GM21367 (cell line): ENCODE measurements around the gene GFOD2.
"Not testable (repeated sequence)": the region's sequence is repeated elsewhere in the genome, so short reads cannot be mapped to it uniquely, and the experiment has no call there.

Experiments
- ATAC-seq: cut with Tn5 transposase; IDR thresholded peaks from one replicate; pipeline ENCODE4 v1.9.1; 2021; ENCODE audit not compliant: unreplicated experiment

Gene GFOD2

GRCh38 chr16:67707210-67707609, 11.9 kb downstream of the GFOD2 start:
- no peak for ATAC-seq

GRCh38 chr16:67704110-67704509, 15.0 kb downstream of the GFOD2 start:
- no peak for ATAC-seq

GRCh38 chr16:67703626-67704025, 15.5 kb downstream of the GFOD2 start:
- ATAC-seq: no peak

- ATAC-seq: no peak
Measured at GRCh38 chr16:67702130-67702529, 17.0 kb downstream of the GFOD2 start.

- ATAC-seq: no peak
Measured at GRCh38 chr16:67701420-67701819, 17.7 kb downstream of the GFOD2 start.

- ATAC-seq: no peak
Measured at GRCh38 chr16:67699265-67699664, 19.9 kb downstream of the GFOD2 start.

- no peak for ATAC-seq
Measured at GRCh38 chr16:67697422-67698185, 21.5 kb downstream of the GFOD2 start.

GRCh38 chr16:67694611-67695010, 24.5 kb downstream of the GFOD2 start:
- no peak for ATAC-seq

GRCh38 chr16:67693517-67694285, 25.4 kb downstream of the GFOD2 start:
- ATAC-seq: not testable (repeated sequence)

- no peak for ATAC-seq
Measured at GRCh38 chr16:67685388-67686112, 33.6 kb downstream of the GFOD2 start.

GRCh38 chr16:67683767-67684166, 35.3 kb downstream of the GFOD2 start:
- no peak for ATAC-seq

GRCh38 chr16:67679935-67680897, 38.9 kb downstream of the GFOD2 start:
- no peak for ATAC-seq

- no peak for ATAC-seq
Measured at GRCh38 chr16:67678354-67679023, 40.6 kb downstream of the GFOD2 start.

- no peak for ATAC-seq
Measured at GRCh38 chr16:67677712-67678111, 41.4 kb downstream of the GFOD2 start.

- no peak for ATAC-seq
Measured at GRCh38 chr16:67676939-67677338, 42.2 kb downstream of the GFOD2 start.

GRCh38 chr16:67676516-67676915, 42.6 kb downstream of the GFOD2 start:
- no peak for ATAC-seq

- no peak for ATAC-seq
Measured at GRCh38 chr16:67675999-67676398, 43.1 kb downstream of the GFOD2 start.

GRCh38 chr16:67675579-67675935, 43.6 kb downstream of the GFOD2 start:
- no peak for ATAC-seq

GRCh38 chr16:67674851-67675578, 44.1 kb downstream of the GFOD2 start:
- ATAC-seq: no peak
